Thyroid gland (tissue), 4 donors: ENCODE data around the gene B4GALNT3.

Experiments used
- CTCF ChIP-seq, 6 experiments: fragments of 200-600 bp in 3 of 6; fragments of 450-650 bp in 3 of 6; sonication (generic) in 3 of 6; IDR thresholded peaks; one replicate each; pipeline ENCODE4 v1.5.1; 2016 to 2019; ENCODE audit warnings: antibody characterized with exemption in 6 of 6, mild to moderate bottlenecking in 2 of 6, inconsistent platforms in 1 of 6, moderate library complexity in 1 of 6
- POLR2A ChIP-seq, 2 donors: fragments of 450-650 bp; IDR thresholded peaks; one replicate each; pipeline ENCODE4 v1.6.1; 2017; ENCODE audit warnings: antibody characterized with exemption in 2 of 2, mild to moderate bottlenecking in 2 of 2, moderate library complexity in 1 of 2

GRCh38 chr12:414859-415258 is 44.9 kb upstream of the B4GALNT3 start:
- TF ChIP-seq POLR2A (IDR thresholded peaks at IDR 0.05): no peak
- TF ChIP-seq CTCF (IDR thresholded peaks at IDR 0.05): no peak
